GM12873 (cell line): ENCODE measurements around the gene PI4KA.

Experiments
- CTCF ChIP-seq: IDR thresholded peaks from 2 replicates; pipeline ENCODE4 v1.5.1; 2012; ENCODE audit warnings: low read depth, mild to moderate bottlenecking, moderate library complexity, low read length, control low read depth; ENCODE audit not compliant: insufficient read depth; ENCODE audit errors: missing control alignments

The PI4KA gene

GRCh38 chr22:20858615-20859416 lies at the start of gene PI4KA, which contains the start of gene SNAP29:
Gene PI4KA, minus strand, starts transcription at chr22:20858811. Its CDS starts 86 bp downstream, at chr22:20858725.
Gene SNAP29, plus strand, starts transcription at chr22:20859007. Its CDS starts 104 bp downstream, at chr22:20859111.
- TF ChIP-seq CTCF = no peak

GRCh38 chr22:20906387-20906767 lies 47.8 kb upstream of the PI4KA start:
- TF ChIP-seq CTCF = no peak

GRCh38 chr22:20905415-20906386 lies 47.1 kb upstream of the PI4KA start:
- no peak for TF ChIP-seq CTCF

GRCh38 chr22:20904980-20905355 lies 46.4 kb upstream of the PI4KA start:
- TF ChIP-seq CTCF = no peak

- TF ChIP-seq CTCF = no peak
Measured at GRCh38 chr22:20904008-20904979, 45.7 kb upstream of the PI4KA start.

- no peak for TF ChIP-seq CTCF
Measured at GRCh38 chr22:20903093-20903492, 44.5 kb upstream of the PI4KA start.
